ENCODE measurements around the gene PEX1.

PEX1 gene

DNA sequence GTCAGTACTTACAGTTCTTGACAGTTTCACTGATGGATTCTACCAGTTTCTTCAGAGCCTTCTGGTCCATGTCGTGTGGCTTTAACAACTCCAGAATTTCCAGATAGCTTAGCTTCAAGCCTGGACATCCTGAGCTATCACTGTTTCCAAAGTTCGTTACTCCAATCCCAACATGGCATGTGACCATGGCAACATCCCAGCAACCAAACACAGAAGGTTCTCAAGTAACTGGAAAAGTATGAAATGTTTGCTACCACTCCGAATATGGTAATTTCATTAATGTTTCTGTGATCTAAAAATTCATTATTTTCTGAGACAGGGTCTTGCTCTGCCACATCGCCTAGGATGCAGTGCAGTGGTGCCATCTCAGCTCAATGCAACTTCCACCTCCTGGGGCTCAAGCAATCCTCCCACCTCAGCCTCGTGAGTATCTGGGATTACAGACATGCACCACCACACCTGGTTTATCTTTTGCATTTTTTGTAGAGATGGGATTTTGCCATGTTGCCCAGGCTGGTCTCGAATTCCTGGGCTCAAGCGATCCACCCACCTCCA is 29.6 kb upstream of the PEX1 start:
- TF ChIP-seq, protein P1, sequence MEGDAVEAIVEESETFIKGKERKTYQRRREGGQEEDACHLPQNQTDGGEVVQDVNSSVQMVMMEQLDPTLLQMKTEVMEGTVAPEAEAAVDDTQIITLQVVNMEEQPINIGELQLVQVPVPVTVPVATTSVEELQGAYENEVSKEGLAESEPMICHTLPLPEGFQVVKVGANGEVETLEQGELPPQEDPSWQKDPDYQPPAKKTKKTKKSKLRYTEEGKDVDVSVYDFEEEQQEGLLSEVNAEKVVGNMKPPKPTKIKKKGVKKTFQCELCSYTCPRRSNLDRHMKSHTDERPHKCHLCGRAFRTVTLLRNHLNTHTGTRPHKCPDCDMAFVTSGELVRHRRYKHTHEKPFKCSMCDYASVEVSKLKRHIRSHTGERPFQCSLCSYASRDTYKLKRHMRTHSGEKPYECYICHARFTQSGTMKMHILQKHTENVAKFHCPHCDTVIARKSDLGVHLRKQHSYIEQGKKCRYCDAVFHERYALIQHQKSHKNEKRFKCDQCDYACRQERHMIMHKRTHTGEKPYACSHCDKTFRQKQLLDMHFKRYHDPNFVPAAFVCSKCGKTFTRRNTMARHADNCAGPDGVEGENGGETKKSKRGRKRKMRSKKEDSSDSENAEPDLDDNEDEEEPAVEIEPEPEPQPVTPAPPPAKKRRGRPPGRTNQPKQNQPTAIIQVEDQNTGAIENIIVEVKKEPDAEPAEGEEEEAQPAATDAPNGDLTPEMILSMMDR (IDR thresholded peaks at IDR 0.05; ENCODE audit: borderline replicate concordance, extremely low read depth, low read length, poor library complexity, severe bottlenecking), result no peak
- TF ChIP-seq EZH2 (IDR thresholded peaks at IDR 0.05; ENCODE audit: borderline replicate concordance, low read depth, low read length, severe bottlenecking), result no peak

DNA sequence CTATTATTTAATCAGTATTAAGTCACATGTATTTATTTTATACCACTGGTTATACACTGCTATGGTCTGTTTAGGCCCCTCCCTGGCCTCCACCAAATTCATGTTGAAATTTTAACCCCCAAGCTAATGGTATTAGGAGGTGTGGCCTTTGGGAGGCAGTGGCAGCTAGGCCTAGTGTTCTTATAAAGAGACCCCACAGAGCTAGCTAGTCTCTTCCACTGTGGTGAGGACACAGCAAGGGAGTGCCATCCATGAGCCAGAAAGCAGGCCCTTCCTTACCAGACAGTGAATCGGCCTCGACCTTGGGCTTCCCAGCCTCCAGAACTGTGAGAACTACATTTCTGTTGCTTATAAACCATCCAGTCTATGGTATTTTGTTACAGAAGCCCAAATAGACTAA is 28.9 kb upstream of the PEX1 start:
- H2AFZ ChIP-seq (ENCODE audit: low read depth, low read length), result no peak overlapping the region
- no peak overlapping the region for H3K27ac ChIP-seq (ENCODE audit: low read length)
- no peaks in the 10 kb centered on the region for H4K20me1 ChIP-seq (ENCODE audit: insufficient read depth, low read length)
- peaks cover 28% of the 10 kb centered on the region for H3K36me3 ChIP-seq (ENCODE audit: insufficient read depth, low read length)
- no peak overlapping the region for H3K4me3 ChIP-seq (ENCODE audit: low read depth in 1 of 2, low read length in 2 of 2)
- H3K9ac ChIP-seq (ENCODE audit: low read depth, low read length), result no peak overlapping the region
- DNase-seq (no peak), ATAC-seq (ENCODE audit: insufficient read depth, low read depth) (peak; percentile 41)
- no peaks in the 10 kb centered on the region for H3K9me3 ChIP-seq (ENCODE audit: insufficient read depth, low read length, severe bottlenecking)
- no peaks in the 10 kb centered on the region for H3K79me2 ChIP-seq (ENCODE audit: insufficient read depth, low read length)
- no peaks in the 10 kb centered on the region for H3K27me3 ChIP-seq (ENCODE audit: insufficient read depth, low read length, poor library complexity)
- H3K4me1 ChIP-seq (ENCODE audit: insufficient read depth, low read length), result no peaks in the 10 kb centered on the region
- TF ChIP-seq, protein P1 (IDR thresholded peaks at IDR 0.05; ENCODE audit: borderline replicate concordance, extremely low read depth, low read length, poor library complexity, severe bottlenecking), result no peak
- TF ChIP-seq EZH2 (IDR thresholded peaks at IDR 0.05; ENCODE audit: borderline replicate concordance, low read depth, low read length, severe bottlenecking), result no peak
- no peak overlapping the region for H3K4me2 ChIP-seq (ENCODE audit: insufficient read depth, low read length)

More for the DNA sequence above, 29.6 kb upstream of the PEX1 start:
- H3K4me1 ChIP-seq (ENCODE audit: insufficient read depth, low read length), result no peaks in the 10 kb centered on the region
- no peak overlapping the region for H3K4me3 ChIP-seq (ENCODE audit: low read depth in 1 of 2, low read length in 2 of 2)
- H4K20me1 ChIP-seq (ENCODE audit: insufficient read depth, low read length), result no peaks in the 10 kb centered on the region
- no peak overlapping the region for H2AFZ ChIP-seq (ENCODE audit: low read depth, low read length)
- no peaks in the 10 kb centered on the region for H3K79me2 ChIP-seq (ENCODE audit: insufficient read depth, low read length)
- H3K9me3 ChIP-seq (ENCODE audit: insufficient read depth, low read length, severe bottlenecking), result no peaks in the 10 kb centered on the region
- H3K27ac ChIP-seq (ENCODE audit: low read length), result no peak overlapping the region
- no peaks in the 10 kb centered on the region for H3K27me3 ChIP-seq (ENCODE audit: insufficient read depth, low read length, poor library complexity)
- H3K9ac ChIP-seq (ENCODE audit: low read depth, low read length), result no peak overlapping the region
- ATAC-seq (ENCODE audit: insufficient read depth, low read depth) (no peak), DNase-seq (no peak)
- peaks cover 34% of the 10 kb centered on the region for H3K36me3 ChIP-seq (ENCODE audit: insufficient read depth, low read length)
- H3K4me2 ChIP-seq (ENCODE audit: insufficient read depth, low read length), result no peak overlapping the region

DNA sequence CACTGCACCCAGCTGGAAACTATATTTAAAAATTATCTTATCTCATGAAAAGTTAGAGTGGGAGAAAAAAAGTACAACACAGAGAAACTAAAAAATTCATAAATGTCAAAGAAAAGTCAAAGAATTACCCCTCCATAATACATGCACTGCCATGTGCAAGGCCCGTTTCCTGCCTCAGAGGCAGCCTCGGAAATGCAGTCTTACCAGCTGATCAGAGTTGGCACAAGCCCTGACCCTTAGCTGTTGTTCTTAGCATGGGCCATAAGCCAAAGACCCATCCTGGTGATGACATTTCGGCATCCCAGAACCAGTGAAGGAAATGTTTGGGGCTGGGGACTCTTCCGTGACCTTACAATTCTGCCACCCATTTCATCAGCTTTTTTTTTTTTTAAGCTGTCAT is 21.9 kb upstream of the PEX1 start:
- ATAC-seq (ENCODE audit: insufficient read depth, low read depth), result no peak
- Histone ChIP-seq H4K20me1 (ENCODE audit: insufficient read depth, low read length) (no peaks in the 10 kb centered on the region; the same call in 1 of the 2 replicates), H3K4me1 (ENCODE audit: insufficient read depth, low read length) (no peaks in the 10 kb centered on the region), H3K79me2 (ENCODE audit: insufficient read depth, low read length) (no peaks in the 10 kb centered on the region), H3K9ac (ENCODE audit: low read depth, low read length) (no peak overlapping the region), H3K4me3 (ENCODE audit: low read depth in 1 of 2, low read length in 2 of 2) (no peak overlapping the region), H3K27me3 (ENCODE audit: insufficient read depth, low read length, poor library complexity) (no peaks in the 10 kb centered on the region), H2AFZ (ENCODE audit: low read depth, low read length) (no peak overlapping the region), H3K4me2 (ENCODE audit: insufficient read depth, low read length) (no peak overlapping the region), H3K36me3 (ENCODE audit: insufficient read depth, low read length) (no peaks in the 10 kb centered on the region), H3K9me3 (ENCODE audit: insufficient read depth, low read length, severe bottlenecking) (no peaks in the 10 kb centered on the region), H3K27ac (ENCODE audit: low read length) (no peak overlapping the region)
- TF ChIP-seq, protein P1 (IDR thresholded peaks at IDR 0.05; ENCODE audit: borderline replicate concordance, extremely low read depth, low read length, poor library complexity, severe bottlenecking), result no peak
- DNase-seq, result no peak

DNA sequence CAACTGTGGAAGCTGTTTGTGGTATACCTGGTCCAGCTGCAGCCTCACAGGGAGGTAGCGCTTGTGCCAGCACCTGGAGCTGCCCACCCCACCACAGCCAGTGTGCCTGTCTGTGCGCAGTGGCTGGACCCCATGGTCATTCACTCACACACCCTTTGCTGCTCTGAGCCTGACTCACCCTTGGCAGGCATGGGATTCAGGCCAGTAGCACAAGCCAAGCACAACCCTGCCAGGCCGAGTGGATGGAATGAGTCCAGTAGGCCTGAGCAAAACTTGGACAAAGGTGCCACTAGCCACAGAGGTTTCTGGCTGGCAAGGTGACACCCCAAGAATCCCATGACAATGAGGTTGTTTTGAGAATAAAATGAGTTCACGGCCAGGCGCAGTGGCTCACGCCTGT is 19.3 kb upstream of the PEX1 start:
- H3K4me2 ChIP-seq (ENCODE audit: insufficient read depth, low read length), result no peak overlapping the region
- H2AFZ ChIP-seq (ENCODE audit: low read depth, low read length), result no peak overlapping the region
- H4K20me1 ChIP-seq (ENCODE audit: insufficient read depth, low read length), result no peaks in the 10 kb centered on the region; the same call in 1 of the 2 replicates
- H3K9ac ChIP-seq (ENCODE audit: low read depth, low read length), result no peak overlapping the region
- ATAC-seq (ENCODE audit: insufficient read depth, low read depth), result no peak
- DNase-seq, result no peak
- no peak overlapping the region for H3K4me3 ChIP-seq (ENCODE audit: low read depth in 1 of 2, low read length in 2 of 2)
- no peaks in the 10 kb centered on the region for H3K9me3 ChIP-seq (ENCODE audit: insufficient read depth, low read length, severe bottlenecking)
- H3K27me3 ChIP-seq (ENCODE audit: insufficient read depth, low read length, poor library complexity), result no peaks in the 10 kb centered on the region
- H3K36me3 ChIP-seq (ENCODE audit: insufficient read depth, low read length), result no peaks in the 10 kb centered on the region
- H3K27ac ChIP-seq (ENCODE audit: low read length), result no peak overlapping the region
- H3K4me1 ChIP-seq (ENCODE audit: insufficient read depth, low read length), result no peaks in the 10 kb centered on the region
- TF ChIP-seq EZH2 (IDR thresholded peaks at IDR 0.05; ENCODE audit: borderline replicate concordance, low read depth, low read length, severe bottlenecking), result no peak
- TF ChIP-seq, protein P1 (IDR thresholded peaks at IDR 0.05; ENCODE audit: borderline replicate concordance, extremely low read depth, low read length, poor library complexity, severe bottlenecking), result no peak
- no peaks in the 10 kb centered on the region for H3K79me2 ChIP-seq (ENCODE audit: insufficient read depth, low read length)

All from DND-41 (cell line).